T-helper 2 cell treated with Interferon-gamma antibody and Interleukin-4, amounts not matched to agents 5 μg/mL and 100 μg/mL, for 36 hours (primary cell): ENCODE data around the gene IL1RAP.

Source experiments
- DNase-seq: peaks from one replicate; pipeline ENCODE4 v3.0.0; 2021; ENCODE audit warnings: low spot score
- H3K27ac Mint-ChIP-seq: one replicate; pipeline ENCODE4 v1.8.0; 2021; ENCODE audit warnings: mild to moderate bottlenecking, mixed read lengths
- H3K27me3 Mint-ChIP-seq: one replicate; pipeline ENCODE4 v1.8.0; 2021; ENCODE audit warnings: low read depth, mixed read lengths
- H3K36me3 Mint-ChIP-seq: one replicate; pipeline ENCODE4 v1.8.0; 2021; ENCODE audit warnings: low read depth, mixed read lengths
- H3K4me1 Mint-ChIP-seq: one replicate; pipeline ENCODE4 v1.8.0; 2021; ENCODE audit warnings: low read depth, mixed read lengths
- H3K4me3 Mint-ChIP-seq: one replicate; pipeline ENCODE4 v1.8.0; 2022; ENCODE audit warnings: mild to moderate bottlenecking, moderate library complexity, mixed read lengths
- H3K9me3 Mint-ChIP-seq: one replicate; pipeline ENCODE4 v1.8.0; 2021; ENCODE audit warnings: mixed read lengths

IL1RAP gene

DNA sequence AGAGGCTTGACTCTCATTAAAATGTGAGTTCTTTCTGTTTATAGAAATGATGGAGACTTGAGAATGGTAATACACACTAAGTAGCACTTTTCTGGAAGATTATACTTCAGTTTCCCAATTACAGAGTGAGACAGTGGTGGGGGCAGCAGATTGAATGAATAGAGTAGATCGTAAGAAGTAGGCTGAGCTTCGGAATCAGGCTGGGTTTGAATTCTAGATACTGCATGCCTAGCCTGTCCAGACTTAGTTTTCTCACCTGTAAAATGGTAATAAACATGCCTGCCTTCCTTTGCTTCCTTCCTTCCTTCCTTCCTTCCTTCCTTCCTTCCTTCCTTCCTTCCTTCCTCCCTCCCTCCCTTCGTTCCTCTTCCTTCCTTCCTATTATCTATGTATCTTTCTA lies 8.1 kb downstream of the IL1RAP start:
- Mint-ChIP-seq H3K27ac (no peak overlapping the region), H3K36me3 (peaks cover 49% of the 10 kb centered on the region), H3K4me1 (peaks cover 32% of the 10 kb centered on the region), H3K9me3 (no peaks in the 10 kb centered on the region), H3K4me3 (no peak overlapping the region), H3K27me3 (no peaks in the 10 kb centered on the region)
- DNase-seq, result no peak

DNA sequence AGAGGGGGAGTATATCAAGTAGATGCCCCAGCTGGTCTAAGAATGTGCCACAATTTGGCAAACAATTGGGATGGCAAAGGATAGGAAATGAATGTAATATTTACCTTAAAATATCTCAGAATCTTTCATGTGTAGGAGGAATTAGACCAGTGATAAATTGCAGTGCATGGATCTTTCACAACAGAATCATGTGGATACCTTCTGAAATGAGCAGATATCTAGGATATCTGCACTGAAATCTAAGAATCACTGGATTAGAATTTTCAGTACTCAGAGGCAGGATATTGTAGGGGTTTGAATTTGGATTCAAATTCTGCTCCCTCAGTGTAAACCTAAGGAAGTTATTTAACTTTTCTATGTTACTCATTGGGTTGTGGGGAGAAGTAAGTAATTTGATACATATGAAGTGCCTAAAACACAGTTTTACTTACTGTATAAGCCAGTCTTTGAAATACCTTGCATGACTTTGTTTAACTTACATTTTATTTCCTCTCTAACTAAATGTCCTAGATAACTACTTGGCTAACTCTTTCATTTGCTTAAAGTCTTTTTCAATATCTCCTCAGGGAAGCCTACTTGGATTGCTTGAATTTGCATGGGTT lies 8.8 kb downstream of the IL1RAP start:
- peaks cover 43% of the 10 kb centered on the region for H3K36me3 Mint-ChIP-seq
- H3K27me3 Mint-ChIP-seq, result no peaks in the 10 kb centered on the region
- no peak for DNase-seq
- H3K27ac Mint-ChIP-seq, result no peak overlapping the region
- H3K4me3 Mint-ChIP-seq, result no peak overlapping the region
- H3K9me3 Mint-ChIP-seq, result no peaks in the 10 kb centered on the region
- H3K4me1 Mint-ChIP-seq, result peaks cover 26% of the 10 kb centered on the region

DNA sequence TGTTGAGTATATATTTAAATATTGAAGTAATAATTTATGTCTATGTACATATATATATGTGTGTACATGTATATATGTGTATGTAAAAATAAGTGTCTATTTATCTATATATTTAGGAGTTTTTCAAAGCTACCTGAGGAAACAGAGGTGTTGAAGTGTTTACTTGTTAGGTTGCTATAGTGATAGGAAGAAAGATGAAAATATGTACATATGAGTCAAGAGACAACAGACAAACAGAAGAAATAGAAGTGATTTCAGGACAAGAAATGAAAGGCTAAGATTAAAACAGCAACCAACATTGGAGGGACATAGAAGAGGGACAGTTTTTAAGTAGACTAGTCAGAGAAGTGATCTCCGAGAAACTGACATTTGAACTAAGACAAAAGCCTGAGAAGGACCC lies 11.1 kb downstream of the IL1RAP start:
- Mint-ChIP-seq H3K36me3 (peaks cover 38% of the 10 kb centered on the region), H3K27ac (no peak overlapping the region), H3K4me3 (no peak overlapping the region), H3K27me3 (no peaks in the 10 kb centered on the region), H3K4me1 (peaks cover 25% of the 10 kb centered on the region), H3K9me3 (no peaks in the 10 kb centered on the region)
- no peak for DNase-seq

DNA sequence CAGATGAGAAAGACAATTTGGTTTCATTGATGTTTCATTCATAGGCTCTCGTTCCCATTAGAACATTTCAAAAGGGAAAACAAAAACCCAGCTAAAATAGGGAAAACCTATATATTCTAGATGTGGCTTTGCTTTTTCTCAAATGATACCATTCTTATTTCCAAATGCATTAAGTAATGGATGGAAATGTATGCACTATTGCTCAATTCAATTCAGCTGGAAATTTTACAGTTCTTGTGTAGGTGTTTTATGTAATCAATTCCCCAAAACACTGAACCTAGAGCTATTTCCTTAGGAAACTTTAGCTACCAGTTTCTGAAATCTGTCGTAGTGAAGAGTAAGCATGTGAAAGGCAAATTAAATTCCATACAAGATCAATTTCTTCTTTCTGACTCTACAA lies 11.7 kb downstream of the IL1RAP start:
- Mint-ChIP-seq H3K36me3 (peaks cover 42% of the 10 kb centered on the region), H3K4me1 (peaks cover 25% of the 10 kb centered on the region), H3K4me3 (no peak overlapping the region), H3K27ac (no peak overlapping the region), H3K27me3 (no peaks in the 10 kb centered on the region), H3K9me3 (no peaks in the 10 kb centered on the region)
- no peak for DNase-seq

DNA sequence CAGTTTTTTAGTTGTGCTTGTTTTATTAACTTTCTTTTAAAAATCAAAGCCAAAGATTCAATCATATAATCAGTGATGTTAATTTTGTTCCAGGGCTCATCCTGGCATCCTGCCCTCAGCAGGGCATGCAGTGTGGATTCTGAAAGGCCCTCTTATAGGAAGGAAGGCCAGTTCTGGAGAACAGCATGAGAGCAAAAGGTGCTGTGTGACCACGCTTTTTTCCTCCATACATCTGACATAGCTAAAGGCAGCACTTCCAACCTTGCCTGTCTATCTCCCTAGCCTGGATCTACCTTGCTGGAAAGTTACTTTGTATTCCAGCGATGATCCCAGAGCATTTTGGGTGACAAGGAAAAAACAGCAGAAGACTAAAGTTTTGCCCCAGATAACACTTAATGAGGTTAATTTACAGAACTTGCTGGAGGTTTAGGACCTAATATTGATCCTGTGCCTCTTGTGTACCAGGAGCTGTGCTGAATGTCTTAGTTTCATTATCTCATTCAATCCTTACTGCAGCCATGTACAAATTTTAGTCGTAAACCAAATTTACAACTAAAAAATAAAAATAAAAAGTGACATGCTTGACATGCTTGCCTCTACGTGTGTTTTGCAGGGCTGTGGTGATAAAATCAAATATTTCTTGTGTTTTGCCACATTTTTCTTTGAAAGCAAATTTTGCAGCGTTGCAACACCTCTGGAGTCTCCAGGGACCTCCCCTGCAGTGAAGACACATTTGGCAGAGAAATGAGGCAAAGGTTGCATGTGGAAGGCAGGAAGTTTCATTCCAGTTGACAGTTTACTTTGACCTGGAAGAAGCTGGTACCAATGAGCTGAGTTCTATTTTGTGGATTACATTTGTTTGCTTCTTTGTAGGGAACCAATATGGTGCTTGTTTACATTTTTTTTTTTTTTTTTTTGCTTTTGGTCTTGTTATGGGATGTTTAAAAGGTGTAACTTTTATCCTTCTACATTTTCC lies 13.2 kb downstream of the IL1RAP start:
- no peak for DNase-seq
- peaks cover 39% of the 10 kb centered on the region for H3K36me3 Mint-ChIP-seq
- H3K27me3 Mint-ChIP-seq, result no peaks in the 10 kb centered on the region
- H3K4me1 Mint-ChIP-seq, result peaks cover 28% of the 10 kb centered on the region
- H3K9me3 Mint-ChIP-seq, result no peaks in the 10 kb centered on the region
- no peak overlapping the region for H3K4me3 Mint-ChIP-seq
- no peak overlapping the region for H3K27ac Mint-ChIP-seq

DNA sequence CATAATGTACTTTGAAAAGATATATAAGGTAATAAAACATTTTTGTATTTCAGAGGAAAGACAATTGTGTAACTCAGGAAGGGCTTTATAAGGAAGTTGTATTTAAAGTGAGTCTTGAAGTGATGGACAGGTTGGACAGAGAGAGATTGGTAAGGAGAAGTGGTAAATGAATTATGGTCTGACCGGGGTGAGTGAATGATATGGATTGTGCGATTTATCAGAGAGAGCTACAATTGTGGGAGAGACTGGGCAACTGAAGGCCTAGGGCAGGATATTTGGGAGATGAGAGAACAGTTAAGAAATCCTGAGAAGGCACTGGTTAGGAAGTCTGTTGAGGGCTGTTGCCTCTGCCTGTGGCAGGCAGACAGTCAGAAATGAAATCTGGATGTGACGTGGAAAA lies 14.8 kb downstream of the IL1RAP start:
- Mint-ChIP-seq H3K9me3 (no peaks in the 10 kb centered on the region), H3K27ac (no peak overlapping the region), H3K4me3 (no peak overlapping the region), H3K4me1 (peaks cover 33% of the 10 kb centered on the region), H3K36me3 (peaks cover 38% of the 10 kb centered on the region), H3K27me3 (no peaks in the 10 kb centered on the region)
- no peak for DNase-seq

DNA sequence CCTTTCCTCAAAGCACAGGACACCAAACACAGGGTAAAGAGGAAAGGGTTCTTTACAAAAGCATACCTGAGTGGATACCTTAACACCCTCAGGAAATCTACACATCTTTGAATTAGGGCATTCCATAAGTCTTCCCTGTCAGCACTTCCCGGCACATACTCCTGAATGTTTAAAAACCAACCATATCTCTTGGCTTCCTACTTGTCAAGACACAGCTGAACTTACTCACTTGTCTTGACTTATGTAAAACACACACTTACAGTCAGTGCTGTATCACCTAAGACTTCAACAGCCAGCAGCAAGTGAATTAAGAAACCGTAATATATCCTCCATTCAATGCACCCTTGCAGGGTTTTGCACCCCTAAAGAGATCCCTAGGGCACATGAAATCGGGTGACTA lies 17.5 kb downstream of the IL1RAP start:
- H3K27ac Mint-ChIP-seq, result no peak overlapping the region
- no peak overlapping the region for H3K4me3 Mint-ChIP-seq
- no peak for DNase-seq
- H3K9me3 Mint-ChIP-seq, result no peaks in the 10 kb centered on the region
- H3K36me3 Mint-ChIP-seq, result peaks cover 38% of the 10 kb centered on the region
- H3K27me3 Mint-ChIP-seq, result no peaks in the 10 kb centered on the region
- H3K4me1 Mint-ChIP-seq, result peaks cover 48% of the 10 kb centered on the region

DNA sequence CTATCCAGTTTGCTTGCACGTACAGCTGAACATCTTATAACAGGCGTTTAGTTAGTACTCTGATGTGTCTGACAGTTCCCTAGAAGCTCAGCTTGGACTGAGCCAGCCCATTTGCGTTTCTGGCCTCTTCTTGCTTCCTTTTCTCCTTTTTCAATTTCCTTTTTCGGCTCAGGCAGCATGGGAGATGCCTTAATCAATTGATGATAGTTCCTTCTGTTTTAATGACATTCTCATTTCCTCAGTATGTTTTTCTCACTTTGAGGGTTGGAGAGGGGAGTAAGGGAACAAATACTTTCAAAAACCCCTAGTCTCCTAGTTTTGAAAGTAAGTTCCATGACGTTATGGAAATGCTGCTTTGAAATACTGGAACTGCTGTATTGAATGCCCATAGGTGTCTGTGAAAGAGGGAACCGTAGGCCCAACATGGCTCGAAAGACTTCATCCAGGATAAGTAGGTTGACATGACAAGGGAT lies 18.9 kb downstream of the IL1RAP start:
- no peak for DNase-seq
- H3K36me3 Mint-ChIP-seq, result peaks cover 38% of the 10 kb centered on the region
- no peak overlapping the region for H3K4me3 Mint-ChIP-seq
- H3K9me3 Mint-ChIP-seq, result no peaks in the 10 kb centered on the region
- no peaks in the 10 kb centered on the region for H3K27me3 Mint-ChIP-seq
- no peak overlapping the region for H3K27ac Mint-ChIP-seq
- H3K4me1 Mint-ChIP-seq, result peaks cover 53% of the 10 kb centered on the region

DNA sequence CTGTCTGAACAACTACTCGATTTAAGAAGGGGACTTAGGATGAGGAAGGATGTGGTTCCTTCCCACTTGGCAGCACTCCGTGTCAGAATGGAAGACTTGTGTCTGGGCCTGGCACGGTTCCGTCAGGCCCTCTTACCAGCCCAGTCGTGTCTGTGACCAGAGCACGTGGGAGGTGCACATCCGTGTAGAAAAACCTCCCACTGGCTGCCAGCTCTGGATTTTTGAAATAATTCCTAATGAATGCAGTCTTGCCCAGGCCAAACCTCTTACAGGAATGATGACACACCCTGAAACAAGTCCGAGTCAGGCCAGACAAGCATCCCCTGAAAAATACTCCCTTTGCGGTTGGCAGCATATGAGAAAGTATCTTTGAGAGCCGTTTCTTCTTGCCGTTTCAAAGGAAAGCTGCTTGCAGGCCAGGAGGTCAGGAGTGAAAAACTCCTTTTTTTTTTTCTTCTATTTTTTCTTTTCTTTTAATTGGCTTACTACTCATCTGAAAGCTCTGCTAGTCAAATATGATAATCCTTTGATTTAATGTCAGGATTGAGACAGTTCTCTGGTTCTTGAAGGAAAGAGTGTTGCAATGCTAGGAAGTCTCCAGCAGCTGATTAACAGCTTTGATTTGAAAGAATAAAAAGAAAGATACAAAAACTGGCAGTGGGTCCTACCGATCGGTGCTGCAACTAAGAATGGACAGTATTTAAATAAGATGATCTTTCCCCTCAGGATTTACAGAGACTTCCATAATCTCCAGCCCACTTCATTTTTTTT lies 19.8 kb downstream of the IL1RAP start:
- DNase-seq, result no peak
- H3K9me3 Mint-ChIP-seq, result no peaks in the 10 kb centered on the region
- H3K4me1 Mint-ChIP-seq, result peaks cover 58% of the 10 kb centered on the region
- no peak overlapping the region for H3K27ac Mint-ChIP-seq
- H3K27me3 Mint-ChIP-seq, result no peaks in the 10 kb centered on the region
- peaks cover 31% of the 10 kb centered on the region for H3K36me3 Mint-ChIP-seq
- no peak overlapping the region for H3K4me3 Mint-ChIP-seq

DNA sequence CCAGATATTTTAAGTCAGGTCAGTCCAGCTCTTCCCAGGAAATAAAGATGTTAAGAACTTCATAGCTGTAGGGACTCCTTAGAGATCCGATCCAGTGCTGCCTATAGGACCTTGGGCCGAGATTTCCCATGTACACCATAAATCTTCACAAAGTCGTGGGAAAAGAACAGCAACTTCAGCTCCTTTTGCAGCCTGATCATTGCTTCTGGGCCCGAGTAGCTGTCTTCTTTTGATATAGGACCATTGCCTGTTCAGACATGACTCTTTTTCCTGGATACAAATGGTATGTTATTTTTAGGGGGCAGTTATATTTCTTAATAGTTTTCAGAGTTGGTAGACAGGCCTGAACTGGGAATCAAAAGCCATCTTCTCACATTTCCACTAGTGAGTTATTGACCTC lies 20.5 kb downstream of the IL1RAP start:
- no peaks in the 10 kb centered on the region for H3K9me3 Mint-ChIP-seq
- peaks cover 59% of the 10 kb centered on the region for H3K4me1 Mint-ChIP-seq
- peaks cover 28% of the 10 kb centered on the region for H3K36me3 Mint-ChIP-seq
- no peak overlapping the region for H3K27ac Mint-ChIP-seq
- no peak overlapping the region for H3K4me3 Mint-ChIP-seq
- no peaks in the 10 kb centered on the region for H3K27me3 Mint-ChIP-seq
- no peak for DNase-seq

DNA sequence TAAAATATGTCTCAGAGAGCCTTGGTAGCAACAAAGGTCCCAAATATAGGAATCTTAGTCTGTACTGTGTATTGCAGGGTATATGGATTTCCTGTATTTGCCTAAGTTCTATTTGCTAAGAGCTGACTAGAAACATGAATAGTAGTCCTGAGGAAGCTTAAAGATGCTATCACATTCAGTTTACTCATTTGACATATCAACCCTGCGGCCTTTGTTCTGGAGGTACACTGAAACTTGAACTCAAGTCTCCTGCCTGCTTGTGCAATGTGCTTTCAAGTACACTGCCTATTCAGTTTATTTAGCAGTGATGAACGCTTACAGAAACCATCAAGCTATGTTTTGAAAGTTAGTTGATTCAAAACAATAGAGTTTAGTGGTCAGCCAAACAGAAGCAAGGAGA lies 21.1 kb downstream of the IL1RAP start:
- Mint-ChIP-seq H3K27ac (no peak overlapping the region), H3K4me3 (no peak overlapping the region), H3K27me3 (no peaks in the 10 kb centered on the region), H3K4me1 (peaks cover 59% of the 10 kb centered on the region), H3K36me3 (peaks cover 28% of the 10 kb centered on the region), H3K9me3 (no peaks in the 10 kb centered on the region)
- DNase-seq, result peak; percentile 39

DNA sequence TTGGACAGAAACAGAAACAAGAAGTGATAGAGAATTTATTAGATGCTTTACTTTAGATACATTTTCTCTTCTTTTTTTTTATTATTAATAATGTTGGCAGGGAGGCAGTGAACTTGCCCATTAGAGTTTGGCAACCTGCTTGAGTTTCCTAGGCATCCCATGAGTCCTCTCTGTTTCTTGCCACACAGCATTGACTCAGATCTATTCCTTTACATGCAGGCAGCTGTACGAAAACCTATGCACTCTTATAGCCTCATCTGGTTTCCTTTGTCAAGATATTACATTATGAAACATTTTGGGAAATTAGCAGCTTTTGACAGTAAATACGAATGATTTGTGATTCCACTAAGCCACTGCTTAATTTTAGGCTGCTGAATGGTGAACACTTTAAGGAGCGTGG lies 23.3 kb downstream of the IL1RAP start:
- DNase-seq, result no peak
- no peak overlapping the region for H3K27ac Mint-ChIP-seq
- no peaks in the 10 kb centered on the region for H3K9me3 Mint-ChIP-seq
- H3K36me3 Mint-ChIP-seq, result peaks cover 21% of the 10 kb centered on the region
- no peak overlapping the region for H3K4me3 Mint-ChIP-seq
- no peaks in the 10 kb centered on the region for H3K27me3 Mint-ChIP-seq
- H3K4me1 Mint-ChIP-seq, result peaks cover 56% of the 10 kb centered on the region

DNA sequence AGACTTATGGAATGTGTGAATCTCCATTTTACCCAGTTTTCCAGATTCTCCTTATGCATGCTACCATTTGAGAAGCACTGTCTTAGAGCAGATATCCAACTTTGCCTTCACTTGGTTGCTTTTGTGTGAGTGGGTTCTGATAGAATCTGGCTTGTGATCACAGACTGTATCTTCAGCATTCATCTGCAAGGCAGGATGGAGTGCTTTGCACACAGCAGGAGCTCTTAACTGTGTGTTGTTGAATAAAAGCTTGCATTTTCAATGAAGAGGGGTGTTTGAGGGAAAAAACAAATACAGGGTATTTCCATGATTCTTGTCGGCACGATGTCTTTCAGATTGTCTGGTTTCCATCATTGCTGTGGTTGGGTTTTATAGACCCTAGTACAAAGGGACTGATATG lies 24.4 kb downstream of the IL1RAP start:
- Mint-ChIP-seq H3K27ac (no peak overlapping the region), H3K4me3 (no peak overlapping the region), H3K4me1 (peaks cover 48% of the 10 kb centered on the region), H3K9me3 (no peaks in the 10 kb centered on the region), H3K36me3 (peaks cover 15% of the 10 kb centered on the region), H3K27me3 (no peaks in the 10 kb centered on the region)
- DNase-seq, result no peak

DNA sequence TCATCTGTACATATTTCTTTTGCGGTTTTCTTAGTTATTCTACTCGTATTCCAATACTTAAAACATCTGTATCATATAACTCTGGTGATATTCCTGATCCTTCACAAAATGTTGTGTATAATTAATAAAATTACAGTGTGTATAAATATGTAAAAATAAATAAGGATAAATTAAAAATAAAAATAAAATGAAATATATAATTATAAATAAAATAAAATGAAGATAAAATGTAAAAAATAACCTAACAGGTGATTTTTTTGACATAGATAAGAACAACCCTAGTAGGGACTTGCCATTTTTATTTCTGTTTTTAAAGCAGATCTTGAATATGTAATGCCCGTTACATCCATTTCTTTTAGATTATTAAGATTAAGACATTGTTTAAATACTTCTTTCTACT lies 25.6 kb downstream of the IL1RAP start:
- H3K27ac Mint-ChIP-seq, result no peak overlapping the region
- no peak for DNase-seq
- H3K9me3 Mint-ChIP-seq, result no peaks in the 10 kb centered on the region
- H3K36me3 Mint-ChIP-seq, result peaks cover 15% of the 10 kb centered on the region
- no peak overlapping the region for H3K4me3 Mint-ChIP-seq
- H3K4me1 Mint-ChIP-seq, result peaks cover 39% of the 10 kb centered on the region
- H3K27me3 Mint-ChIP-seq, result no peaks in the 10 kb centered on the region
